Coronary artery (tissue), 2 donors: ENCODE measurements around the gene MEF2C.

ENCODE experiments used
- DNase-seq: peaks from one replicate; pipeline ENCODE4 v3.0.0-alpha.2; 2017; ENCODE audit warnings: low spot score
- H3K27ac ChIP-seq, 2 donors: fragments of 200-600 bp; sonication (generic); one replicate each; pipeline ENCODE4 v1.5.1; 2016 to 2019
- H3K4me3 ChIP-seq: fragments of 200-600 bp; sonication (generic); 2 replicates; pipeline ENCODE4 v1.5.1; 2016; ENCODE audit warnings: mild to moderate bottlenecking, moderate library complexity
- TF ChIP-seq, protein P1 (sequence below): fragments of 200-600 bp; sonication (generic); IDR thresholded peaks from one replicate; pipeline ENCODE4 v1.5.1; 2019; ENCODE audit warnings: antibody characterized with exemption

Gene MEF2C

DNA sequence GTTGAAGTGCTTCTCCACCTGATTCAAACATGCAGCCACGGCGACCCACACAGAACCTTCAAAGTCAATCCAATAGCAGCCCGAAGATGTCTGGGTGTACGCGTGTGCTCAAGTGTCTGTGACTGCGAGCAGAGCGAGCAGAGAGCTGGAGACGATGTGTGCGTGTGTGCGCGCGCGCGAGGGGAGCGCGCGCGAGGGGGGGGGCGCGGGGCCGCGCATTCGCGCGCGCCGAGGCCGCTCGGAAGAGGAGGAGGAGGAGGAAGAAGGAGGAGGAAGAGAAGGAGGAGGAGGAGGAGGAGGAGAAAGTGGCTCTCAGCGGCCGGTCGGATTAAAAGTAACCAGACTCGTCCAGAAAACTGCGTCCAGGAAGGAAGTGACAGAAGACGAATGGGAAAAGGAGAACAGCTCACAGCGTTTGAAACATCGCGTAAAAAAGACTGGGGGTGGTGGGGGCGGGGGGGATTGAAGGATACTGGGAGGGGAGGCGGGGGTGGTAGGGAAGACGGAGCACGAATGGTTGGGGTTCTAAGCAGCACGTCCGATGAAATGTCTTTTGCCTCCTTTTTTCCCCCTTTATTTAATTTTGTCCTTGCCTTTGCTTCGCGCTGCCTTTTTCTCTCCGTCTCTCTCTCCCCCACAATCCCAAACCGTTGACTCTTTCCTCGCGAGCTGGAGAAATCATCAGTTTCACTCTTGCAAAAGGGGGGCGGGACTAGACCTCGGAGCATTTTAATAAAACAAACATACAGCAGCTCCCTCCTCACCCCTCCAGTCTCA, at the start of gene MEF2C:
Gene MEF2C, minus strand, starts transcription at position 126 of the 777 bp plus-strand sequence. CDS start 59,396 bp downstream, outside the sequence.
- TF ChIP-seq, protein P1, sequence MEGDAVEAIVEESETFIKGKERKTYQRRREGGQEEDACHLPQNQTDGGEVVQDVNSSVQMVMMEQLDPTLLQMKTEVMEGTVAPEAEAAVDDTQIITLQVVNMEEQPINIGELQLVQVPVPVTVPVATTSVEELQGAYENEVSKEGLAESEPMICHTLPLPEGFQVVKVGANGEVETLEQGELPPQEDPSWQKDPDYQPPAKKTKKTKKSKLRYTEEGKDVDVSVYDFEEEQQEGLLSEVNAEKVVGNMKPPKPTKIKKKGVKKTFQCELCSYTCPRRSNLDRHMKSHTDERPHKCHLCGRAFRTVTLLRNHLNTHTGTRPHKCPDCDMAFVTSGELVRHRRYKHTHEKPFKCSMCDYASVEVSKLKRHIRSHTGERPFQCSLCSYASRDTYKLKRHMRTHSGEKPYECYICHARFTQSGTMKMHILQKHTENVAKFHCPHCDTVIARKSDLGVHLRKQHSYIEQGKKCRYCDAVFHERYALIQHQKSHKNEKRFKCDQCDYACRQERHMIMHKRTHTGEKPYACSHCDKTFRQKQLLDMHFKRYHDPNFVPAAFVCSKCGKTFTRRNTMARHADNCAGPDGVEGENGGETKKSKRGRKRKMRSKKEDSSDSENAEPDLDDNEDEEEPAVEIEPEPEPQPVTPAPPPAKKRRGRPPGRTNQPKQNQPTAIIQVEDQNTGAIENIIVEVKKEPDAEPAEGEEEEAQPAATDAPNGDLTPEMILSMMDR: no peak
- Histone ChIP-seq H3K4me3 (peak within 1 kb of the TSS; percentile 82), H3K27ac (peak within 1 kb of the TSS; percentile 83 to 90)
- peak; percentile 90 for DNase-seq

DNA sequence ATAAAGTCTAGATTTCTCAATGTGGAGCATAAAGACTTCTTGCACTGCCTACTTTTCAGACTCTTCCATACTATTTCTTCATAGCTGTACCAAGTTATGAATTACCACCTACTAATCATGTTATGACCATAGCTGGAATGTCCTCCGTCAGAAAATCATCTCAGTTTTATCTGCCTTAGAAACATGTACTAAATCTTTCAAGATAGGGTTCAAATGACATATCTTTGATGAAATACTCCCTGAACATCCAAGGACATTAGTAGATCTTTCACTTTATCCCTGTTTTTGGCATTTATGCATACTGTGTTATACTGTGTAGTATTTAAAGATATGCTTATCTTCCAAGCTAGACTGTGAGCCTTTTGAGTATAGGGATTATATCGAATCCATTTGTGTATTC, 49.6 kb upstream of the MEF2C start:
- TF ChIP-seq, protein P1: no peak
- DNase-seq: no peak
- no peak overlapping the region for H3K27ac ChIP-seq
- no peak overlapping the region for H3K4me3 ChIP-seq

DNA sequence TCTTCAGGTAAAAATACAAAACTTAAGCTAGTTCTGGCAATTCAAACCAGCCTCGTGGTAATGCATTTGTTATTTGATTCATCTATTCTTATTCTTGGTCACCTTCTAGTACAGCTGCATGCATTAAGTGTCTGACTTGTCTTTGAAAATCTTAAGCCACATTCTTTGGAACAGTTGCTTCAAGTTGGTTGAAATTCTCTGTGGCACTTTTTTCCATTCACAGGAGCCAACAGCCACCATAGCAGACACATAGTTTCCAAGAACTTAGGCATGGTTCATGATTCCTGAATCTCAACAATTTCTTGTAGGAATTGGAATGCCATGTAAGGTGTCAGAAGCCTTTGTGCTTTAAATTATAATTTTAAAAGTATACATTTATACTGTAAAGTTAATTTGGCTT, 47.4 kb upstream of the MEF2C start:
- Histone ChIP-seq H3K4me3 (no peak overlapping the region), H3K27ac (no peak overlapping the region)
- TF ChIP-seq, protein P1: no peak
- no peak for DNase-seq

DNA sequence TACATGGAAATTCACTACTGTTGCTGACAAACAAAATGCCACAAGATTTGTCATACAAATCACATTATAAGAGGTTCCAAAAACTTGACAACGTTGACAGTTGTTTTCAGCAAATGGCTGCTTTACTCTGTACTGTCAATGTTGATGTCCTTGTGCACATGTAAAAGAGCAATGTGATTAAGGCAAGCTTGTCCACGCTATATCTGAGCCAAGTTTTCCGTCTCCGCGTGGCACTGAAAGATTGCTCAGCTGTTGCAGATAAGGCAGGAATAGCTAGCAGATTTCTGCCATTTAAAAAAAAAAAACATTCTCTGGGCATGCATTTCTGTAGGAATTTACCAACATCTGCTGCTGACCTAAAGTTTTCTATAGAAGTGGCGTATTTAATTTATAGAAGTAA, 46.4 kb upstream of the MEF2C start:
- Histone ChIP-seq H3K4me3 (no peak overlapping the region), H3K27ac (no peak overlapping the region)
- no peak for DNase-seq
- TF ChIP-seq, protein P1: no peak

DNA sequence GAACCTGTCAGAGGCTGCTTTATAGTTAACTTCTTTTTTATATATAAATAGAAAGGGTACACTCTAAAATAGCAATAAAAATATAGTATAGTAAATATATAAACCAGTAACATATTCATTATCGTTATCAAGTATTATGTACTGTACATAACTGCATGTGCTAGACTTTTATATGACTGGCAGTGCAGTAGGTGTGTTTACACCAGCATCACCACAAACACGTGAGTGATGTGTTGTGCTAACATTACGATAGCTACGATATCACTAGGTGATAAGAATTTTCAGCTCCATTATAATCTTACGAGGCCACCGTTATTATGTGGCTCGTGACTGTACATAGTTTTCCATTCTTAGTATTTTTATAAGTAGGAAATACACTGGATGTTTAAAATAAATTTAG, 43.8 kb upstream of the MEF2C start:
- no peak for DNase-seq
- no peak overlapping the region for H3K27ac ChIP-seq
- no peak overlapping the region for H3K4me3 ChIP-seq
- TF ChIP-seq, protein P1: no peak

DNA sequence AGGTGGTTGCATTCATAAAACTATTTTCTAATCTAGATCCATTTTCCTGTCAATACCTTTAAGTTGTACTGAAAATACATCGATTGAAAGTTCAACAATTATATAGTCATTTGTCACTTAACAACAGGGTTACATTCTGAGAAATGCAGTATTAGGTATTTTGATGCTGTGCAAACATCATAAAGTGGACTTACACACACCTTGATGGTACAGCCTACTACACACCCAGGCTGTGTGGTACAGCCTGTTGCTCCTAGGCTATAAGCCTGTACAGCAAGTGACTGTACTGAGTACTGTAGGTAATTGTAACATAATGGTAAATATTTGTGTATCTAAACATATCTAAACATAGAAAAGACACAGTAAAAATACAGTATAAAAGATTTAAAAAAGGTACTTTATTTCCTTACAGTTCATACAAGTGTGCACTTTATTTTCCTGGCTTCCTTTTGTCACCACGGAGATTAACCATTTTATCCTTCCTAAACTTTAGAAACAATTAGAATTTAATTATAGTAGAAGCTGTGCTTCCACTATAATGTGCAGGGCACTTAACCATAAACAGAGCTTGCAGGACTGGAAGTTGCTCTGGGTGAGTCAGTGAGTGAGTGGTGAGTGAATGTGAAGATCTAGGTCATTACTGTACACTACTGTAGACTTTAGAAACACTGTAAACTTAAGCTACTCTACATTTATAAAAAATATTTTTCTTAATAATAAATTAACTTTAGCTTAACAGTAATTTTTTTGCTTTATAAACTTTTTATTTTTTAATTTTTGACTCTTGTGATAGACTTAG, 42.9 kb upstream of the MEF2C start:
- H3K27ac ChIP-seq: no peak overlapping the region
- TF ChIP-seq, protein P1: no peak
- H3K4me3 ChIP-seq: no peak overlapping the region
- no peak for DNase-seq

DNA sequence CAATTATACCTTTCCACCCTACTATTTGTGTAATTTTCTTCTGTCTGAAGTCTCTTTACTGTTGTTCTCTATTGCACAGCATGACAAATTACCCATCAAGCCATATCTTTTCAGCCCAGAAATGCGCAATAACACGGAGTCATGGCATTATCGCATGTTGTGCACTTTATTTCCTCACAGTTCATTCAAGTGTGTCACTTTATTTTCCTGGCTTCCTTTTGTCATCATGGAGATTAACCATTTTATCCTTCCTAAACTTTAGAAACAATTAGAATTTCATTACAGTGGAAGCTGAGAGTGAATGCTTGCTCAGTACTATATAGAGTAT, 41.3 kb upstream of the MEF2C start:
- Histone ChIP-seq H3K27ac (no peak overlapping the region), H3K4me3 (no peak overlapping the region)
- no peak for DNase-seq
- TF ChIP-seq, protein P1: no peak
